ENCODE measurements around the gene CHMP1B.
A peak's percentile ranks its signal among the peaks of the same experiment; 100 is the strongest.

Gene CHMP1B, protein sequence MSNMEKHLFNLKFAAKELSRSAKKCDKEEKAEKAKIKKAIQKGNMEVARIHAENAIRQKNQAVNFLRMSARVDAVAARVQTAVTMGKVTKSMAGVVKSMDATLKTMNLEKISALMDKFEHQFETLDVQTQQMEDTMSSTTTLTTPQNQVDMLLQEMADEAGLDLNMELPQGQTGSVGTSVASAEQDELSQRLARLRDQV

DNA sequence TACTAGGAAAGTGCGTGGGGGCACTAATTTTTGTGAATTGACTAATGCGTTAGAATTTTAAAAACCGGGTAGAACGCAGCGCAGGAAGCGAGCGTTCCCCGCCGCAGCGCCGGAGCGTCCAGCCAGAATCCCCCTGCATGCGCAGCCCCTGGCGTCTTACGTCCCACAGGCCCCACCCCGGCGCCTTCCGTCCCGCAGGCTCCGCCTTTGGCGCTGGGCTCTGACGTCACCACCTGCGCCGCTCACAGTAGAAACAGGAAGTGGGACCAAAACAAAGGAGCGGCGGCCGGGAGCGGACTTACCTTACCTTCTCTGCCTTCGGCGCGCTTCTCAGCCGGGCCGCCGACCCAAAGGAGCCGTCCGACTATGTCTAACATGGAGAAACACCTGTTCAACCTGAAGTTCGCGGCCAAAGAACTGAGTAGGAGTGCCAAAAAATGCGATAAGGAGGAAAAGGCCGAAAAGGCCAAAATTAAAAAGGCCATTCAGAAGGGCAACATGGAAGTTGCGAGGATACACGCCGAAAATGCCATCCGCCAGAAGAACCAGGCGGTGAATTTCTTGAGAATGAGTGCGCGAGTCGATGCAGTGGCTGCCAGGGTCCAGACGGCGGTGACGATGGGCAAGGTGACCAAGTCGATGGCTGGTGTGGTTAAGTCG, at the start of gene CHMP1B:
TSS of gene CHMP1B (plus strand) at position 268 of the 660 bp plus-strand sequence. CDS start at position 367, 99 bp downstream.
- CTCF ChIA-PET: no interaction called here
- TF ChIP-seq FOXM1 (IDR thresholded peaks at IDR 0.05; ENCODE audit: borderline replicate concordance): no peak
- no peak for TF ChIP-seq HDGF (IDR thresholded peaks at IDR 0.05; ENCODE audit: borderline replicate concordance)
- no peak for TF ChIP-seq FOXA1 (IDR thresholded peaks at IDR 0.05)
- no peak for TF ChIP-seq ARNT (IDR thresholded peaks at IDR 0.05)
- peak; percentile 91 for TF ChIP-seq ELF4 (IDR thresholded peaks at IDR 0.05)
- TF ChIP-seq L3MBTL2 (conservative IDR thresholded peaks at IDR 0.05): no peak
- no peak for TF ChIP-seq LEF1 (IDR thresholded peaks at IDR 0.05; ENCODE audit: borderline replicate concordance)
- TF ChIP-seq BHLHE40 (IDR thresholded peaks at IDR 0.05; ENCODE audit: borderline replicate concordance): no peak
- TF ChIP-seq, protein P1, sequence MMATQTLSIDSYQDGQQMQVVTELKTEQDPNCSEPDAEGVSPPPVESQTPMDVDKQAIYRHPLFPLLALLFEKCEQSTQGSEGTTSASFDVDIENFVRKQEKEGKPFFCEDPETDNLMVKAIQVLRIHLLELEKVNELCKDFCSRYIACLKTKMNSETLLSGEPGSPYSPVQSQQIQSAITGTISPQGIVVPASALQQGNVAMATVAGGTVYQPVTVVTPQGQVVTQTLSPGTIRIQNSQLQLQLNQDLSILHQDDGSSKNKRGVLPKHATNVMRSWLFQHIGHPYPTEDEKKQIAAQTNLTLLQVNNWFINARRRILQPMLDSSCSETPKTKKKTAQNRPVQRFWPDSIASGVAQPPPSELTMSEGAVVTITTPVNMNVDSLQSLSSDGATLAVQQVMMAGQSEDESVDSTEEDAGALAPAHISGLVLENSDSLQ (IDR thresholded peaks at IDR 0.05): no peak
- no peak for TF ChIP-seq TARDBP (IDR thresholded peaks at IDR 0.05)
- peak; percentile 88 for TF ChIP-seq FOXK2 (IDR thresholded peaks at IDR 0.05)
- no peak for TF ChIP-seq SP1 (IDR thresholded peaks at IDR 0.05)
- peak; percentile 83 for DNase-seq (ENCODE audit: extremely low spot score)
- POLR2A ChIA-PET: interaction anchor here (0.7 to 1.0 kb wide), 3 partner anchors 9 to 44 kb away, joined by 3 read pairs; no protein-coding TSS in a partner anchor

- ChIA-PET CTCF (no interaction called here), POLR2A (no interaction called here)
- no peak for DNase-seq (ENCODE audit: extremely low spot score)
- no peak for TF ChIP-seq L3MBTL2 (conservative IDR thresholded peaks at IDR 0.05)
- no peak for TF ChIP-seq FOXK2 (IDR thresholded peaks at IDR 0.05)
- TF ChIP-seq ARNT (IDR thresholded peaks at IDR 0.05): no peak
- TF ChIP-seq NFRKB (IDR thresholded peaks at IDR 0.05): no peak
- TF ChIP-seq BHLHE40 (IDR thresholded peaks at IDR 0.05; ENCODE audit: borderline replicate concordance): no peak
- TF ChIP-seq SUZ12 (IDR thresholded peaks at IDR 0.05): no peak
- no peak for TF ChIP-seq ZNF384 (IDR thresholded peaks at IDR 0.05)
- TF ChIP-seq FOXM1 (IDR thresholded peaks at IDR 0.05; ENCODE audit: borderline replicate concordance): no peak
- no peak for TF ChIP-seq TARDBP (IDR thresholded peaks at IDR 0.05)
- TF ChIP-seq LEF1 (IDR thresholded peaks at IDR 0.05; ENCODE audit: borderline replicate concordance): no peak
- no peak for TF ChIP-seq FOXA1 (IDR thresholded peaks at IDR 0.05)
- TF ChIP-seq, protein P1 (IDR thresholded peaks at IDR 0.05): no peak
Measured at GRCh38 chr18:11801573-11801972, 49.6 kb upstream of the CHMP1B start.

GRCh38 chr18:11802158-11802557, 49.1 kb upstream of the CHMP1B start:
- CTCF ChIA-PET: no interaction called here
- TF ChIP-seq L3MBTL2 (conservative IDR thresholded peaks at IDR 0.05) (no peak), SUZ12 (IDR thresholded peaks at IDR 0.05) (no peak), BHLHE40 (IDR thresholded peaks at IDR 0.05; ENCODE audit: borderline replicate concordance) (no peak), TARDBP (IDR thresholded peaks at IDR 0.05) (no peak), FOXA1 (IDR thresholded peaks at IDR 0.05) (no peak), LEF1 (IDR thresholded peaks at IDR 0.05; ENCODE audit: borderline replicate concordance) (no peak), ZNF384 (IDR thresholded peaks at IDR 0.05) (no peak), FOXK2 (IDR thresholded peaks at IDR 0.05) (no peak), CTBP1 (IDR thresholded peaks at IDR 0.05; ENCODE audit: borderline replicate concordance) (no peak), ARNT (IDR thresholded peaks at IDR 0.05) (no peak), FOXM1 (IDR thresholded peaks at IDR 0.05; ENCODE audit: borderline replicate concordance) (no peak), HDGF (IDR thresholded peaks at IDR 0.05; ENCODE audit: borderline replicate concordance) (no peak), SP1 (IDR thresholded peaks at IDR 0.05) (no peak), NFRKB (IDR thresholded peaks at IDR 0.05) (no peak)
- TF ChIP-seq, protein P1 (IDR thresholded peaks at IDR 0.05): no peak
- DNase-seq (ENCODE audit: extremely low spot score): no peak
- POLR2A ChIA-PET: no interaction called here

- POLR2A ChIA-PET: no interaction called here
- TF ChIP-seq ELF4 (IDR thresholded peaks at IDR 0.05) (no peak), LEF1 (IDR thresholded peaks at IDR 0.05; ENCODE audit: borderline replicate concordance) (no peak), SP1 (IDR thresholded peaks at IDR 0.05) (no peak), ZNF384 (IDR thresholded peaks at IDR 0.05) (no peak), TARDBP (IDR thresholded peaks at IDR 0.05) (no peak), NFRKB (IDR thresholded peaks at IDR 0.05) (no peak), CTBP1 (IDR thresholded peaks at IDR 0.05; ENCODE audit: borderline replicate concordance) (no peak)
- no peak for DNase-seq (ENCODE audit: extremely low spot score)
- CTCF ChIA-PET: no interaction called here
Measured at GRCh38 chr18:11802586-11802985, 48.6 kb upstream of the CHMP1B start.

DNA sequence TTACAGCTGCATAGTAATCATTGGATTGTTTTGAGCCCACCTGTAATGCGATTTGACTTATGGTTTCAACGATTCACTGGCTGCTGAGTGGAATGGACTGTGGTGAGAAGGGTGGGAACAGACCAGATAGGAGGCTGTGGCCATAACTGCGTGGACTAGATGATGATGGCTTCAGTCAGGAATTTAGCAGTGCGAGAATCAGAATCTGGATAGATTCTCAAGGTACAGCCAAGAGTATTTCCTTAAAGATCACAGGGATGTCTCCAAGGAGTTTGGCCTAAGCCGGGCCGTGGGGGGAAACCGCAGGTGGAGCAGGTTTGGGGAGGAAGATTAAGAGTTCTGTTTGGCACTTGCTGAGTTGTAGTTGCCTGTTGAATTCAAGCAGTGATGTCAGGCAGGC, 44.0 kb upstream of the CHMP1B start:
- POLR2A ChIA-PET: interaction anchor here (1.0 kb wide), 1 partner anchor 43 kb away, joined by 3 read pairs; no protein-coding TSS in a partner anchor
- TF ChIP-seq LEF1 (IDR thresholded peaks at IDR 0.05; ENCODE audit: borderline replicate concordance) (no peak), ARNT (IDR thresholded peaks at IDR 0.05) (no peak), HDGF (IDR thresholded peaks at IDR 0.05; ENCODE audit: borderline replicate concordance) (no peak), FOXM1 (IDR thresholded peaks at IDR 0.05; ENCODE audit: borderline replicate concordance) (no peak), TARDBP (IDR thresholded peaks at IDR 0.05) (no peak), ZNF384 (IDR thresholded peaks at IDR 0.05) (no peak), CTBP1 (IDR thresholded peaks at IDR 0.05; ENCODE audit: borderline replicate concordance) (no peak), FOXA1 (IDR thresholded peaks at IDR 0.05) (no peak), BHLHE40 (IDR thresholded peaks at IDR 0.05; ENCODE audit: borderline replicate concordance) (no peak), NFRKB (IDR thresholded peaks at IDR 0.05) (no peak), FOXK2 (IDR thresholded peaks at IDR 0.05) (no peak), L3MBTL2 (conservative IDR thresholded peaks at IDR 0.05) (no peak), ELF4 (IDR thresholded peaks at IDR 0.05) (no peak)
- TF ChIP-seq, protein P1 (IDR thresholded peaks at IDR 0.05): no peak
- CTCF ChIA-PET: no interaction called here
- DNase-seq (ENCODE audit: extremely low spot score): no peak

All from HEK293T (cell line).